Measurements from ENCODE around the gene FNDC3B.

The FNDC3B gene

DNA sequence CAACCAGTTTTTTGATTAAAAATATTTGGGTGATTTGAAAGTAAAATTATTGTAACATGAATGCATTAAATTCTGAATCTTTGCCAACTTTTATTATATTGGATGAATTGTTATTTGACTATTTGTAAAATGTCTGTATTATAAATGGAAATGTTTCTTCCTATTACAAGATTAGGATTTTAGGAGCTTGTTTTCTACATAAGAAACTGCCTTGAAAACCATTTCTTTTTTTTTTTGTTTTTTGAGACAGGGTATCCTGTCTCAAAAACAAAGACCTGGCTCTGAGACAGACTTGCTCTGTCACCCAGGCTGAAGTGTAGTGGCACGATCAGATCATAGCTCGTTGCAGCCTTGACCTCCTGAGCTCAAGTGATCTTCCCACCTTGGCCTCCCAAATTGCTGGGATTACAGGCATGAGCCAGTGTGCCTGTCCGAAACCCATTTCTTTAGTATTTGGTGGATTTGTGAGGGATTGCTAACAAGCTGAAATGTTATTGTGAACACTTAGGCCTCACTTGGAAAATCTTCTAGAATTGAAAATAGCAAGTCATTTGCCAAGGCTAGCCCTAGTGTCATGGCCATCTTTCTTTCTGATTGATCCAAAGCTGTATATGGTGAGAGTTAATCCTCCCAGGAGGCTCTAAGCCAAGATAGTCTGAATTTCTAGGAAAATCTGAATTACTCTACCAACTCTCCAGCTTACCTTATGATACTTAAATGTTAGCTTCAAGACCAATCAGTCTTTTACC is 100.3 kb downstream of the FNDC3B start:
- DNase-seq = no peak

DNA sequence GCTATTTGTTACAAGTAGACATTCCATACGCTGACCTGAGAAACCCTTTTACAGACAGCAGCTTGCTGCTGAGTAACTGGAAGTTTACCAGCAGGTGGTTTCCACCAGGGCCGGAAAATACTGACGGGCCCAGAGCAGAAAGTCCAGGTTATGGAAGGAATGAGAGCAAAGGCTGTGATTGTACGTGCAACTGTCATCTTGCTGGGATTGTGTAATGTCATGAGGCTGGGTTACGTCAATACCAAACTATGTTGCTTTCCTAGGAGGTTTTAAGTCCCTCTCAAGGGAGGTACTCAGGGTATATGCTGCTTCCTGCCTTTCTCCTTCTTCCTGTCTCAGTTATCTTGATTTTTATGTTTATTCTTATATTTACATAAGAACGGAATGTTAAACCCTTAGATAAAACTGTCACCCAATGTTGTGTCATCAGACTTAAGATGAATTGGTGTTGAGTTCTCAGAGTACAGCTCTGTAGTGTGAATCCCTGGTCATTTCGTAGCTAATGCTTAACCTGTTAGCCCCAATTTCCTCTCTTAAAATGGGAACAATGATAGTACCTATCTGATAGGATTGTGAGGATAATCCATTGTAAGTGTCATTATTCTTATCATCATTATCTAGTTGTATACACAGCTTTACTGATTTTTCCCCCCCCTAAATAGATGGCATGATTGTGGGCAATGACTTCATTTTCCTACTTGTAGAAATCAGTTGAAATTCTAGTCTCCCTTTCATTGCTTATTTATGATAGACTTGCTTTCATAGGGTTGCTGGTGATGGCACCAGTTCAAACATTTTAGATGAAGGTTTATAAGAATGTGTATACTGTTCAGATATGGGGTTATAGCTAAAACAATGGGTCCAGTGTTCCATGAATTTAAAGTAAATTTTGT is 101.4 kb downstream of the FNDC3B start:
- no peak for DNase-seq

DNA sequence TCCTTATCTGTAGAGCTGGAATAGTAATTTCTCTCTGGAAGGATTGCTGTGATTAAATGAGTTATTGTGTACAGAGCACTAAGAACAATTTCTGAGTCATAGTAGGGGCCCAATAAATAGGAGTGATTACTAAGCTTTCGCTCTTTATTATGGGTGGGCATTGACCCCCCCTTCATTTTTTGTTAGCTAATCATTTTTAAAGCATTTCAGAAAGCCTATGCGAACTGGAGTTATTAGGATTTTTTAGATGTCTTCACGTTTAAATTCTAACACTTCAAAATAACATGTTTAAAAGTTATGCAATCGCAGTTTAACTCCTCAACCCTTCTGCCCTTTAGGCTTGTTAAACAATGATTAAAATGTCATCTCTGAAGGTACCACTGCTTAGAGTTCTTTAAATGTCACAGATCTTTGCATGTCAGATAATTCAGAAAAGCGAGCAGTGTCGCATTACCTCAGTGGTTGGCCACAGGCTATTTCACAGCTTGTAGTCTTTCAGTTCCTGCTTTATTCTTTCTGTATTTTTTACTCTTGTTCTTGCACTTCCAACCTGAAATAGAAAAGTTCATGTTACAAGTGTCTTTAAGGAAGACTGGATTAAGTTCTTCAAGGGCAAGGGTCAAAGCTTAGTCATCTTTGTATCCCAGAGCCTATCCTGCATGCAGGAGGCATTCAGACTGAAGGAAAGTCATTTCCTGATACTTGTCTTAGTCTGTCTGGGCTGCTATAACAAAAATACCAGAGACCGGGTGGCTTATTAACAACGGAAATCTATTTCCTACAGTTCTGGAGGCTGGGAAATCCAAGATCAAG is 102.9 kb downstream of the FNDC3B start:
- DNase-seq = no peak

DNA sequence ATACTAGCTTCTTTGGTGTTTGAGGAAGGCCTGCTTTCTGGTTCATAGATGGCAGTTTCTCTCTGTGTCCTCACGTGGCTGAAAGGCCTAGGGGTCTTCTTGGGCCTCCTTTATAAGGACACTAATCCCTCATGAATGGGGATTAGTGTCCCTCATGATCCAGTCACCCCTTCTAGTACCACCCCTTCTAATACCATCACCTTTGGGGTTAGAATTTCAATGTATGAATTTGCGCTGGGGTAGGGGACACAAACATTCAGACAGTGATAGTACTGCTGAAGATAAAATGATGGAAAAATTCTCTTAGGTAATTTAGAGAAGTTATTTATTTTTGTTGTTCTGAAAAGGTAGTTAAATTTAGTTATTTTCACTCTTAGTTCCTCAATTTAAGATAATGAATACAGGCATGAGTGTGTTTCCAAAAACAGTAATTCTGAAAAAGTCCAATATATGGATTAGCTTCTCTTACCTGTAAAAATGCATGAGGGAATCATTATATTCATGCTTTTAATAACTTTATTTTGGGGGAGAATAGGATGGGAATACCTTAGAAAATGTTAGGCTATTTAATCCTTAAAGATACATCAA is 103.6 kb downstream of the FNDC3B start:
- no peak for DNase-seq

DNA sequence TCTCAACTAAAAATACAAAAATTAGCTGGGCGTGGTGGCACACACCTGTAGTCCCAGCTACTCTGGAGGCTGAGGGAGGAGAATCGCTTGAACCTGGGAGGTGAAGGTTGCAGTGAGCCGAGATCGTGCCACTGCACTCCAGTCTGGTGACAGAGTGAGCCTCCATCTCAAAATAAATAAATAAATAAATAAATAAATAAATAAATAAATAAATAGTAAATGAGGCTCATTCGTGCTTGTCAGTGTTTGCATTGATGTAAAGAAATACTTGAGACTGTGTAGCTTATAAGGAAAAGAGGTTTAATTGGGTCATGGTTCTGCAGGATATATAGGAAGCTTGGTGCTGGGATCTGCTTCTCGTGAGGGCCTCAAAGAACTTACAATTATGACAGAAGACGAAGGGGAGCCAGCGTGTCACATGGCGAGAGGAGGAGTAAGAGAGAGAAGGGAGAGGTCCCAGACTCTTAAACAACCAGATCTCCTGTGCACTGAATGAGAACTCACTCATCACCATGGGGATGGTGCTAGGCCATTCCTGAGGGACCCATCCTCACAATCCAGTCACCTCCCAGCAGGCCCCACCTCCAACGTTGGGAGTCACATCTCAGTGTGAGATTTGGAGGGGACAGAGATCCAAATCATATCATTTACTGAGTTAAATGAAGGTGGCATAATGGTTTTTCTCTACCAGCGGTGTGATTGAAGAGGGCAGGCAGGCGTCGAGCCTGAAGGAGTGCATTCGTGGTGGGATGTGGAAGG is 104.5 kb downstream of the FNDC3B start:
- no peak for DNase-seq

DNA sequence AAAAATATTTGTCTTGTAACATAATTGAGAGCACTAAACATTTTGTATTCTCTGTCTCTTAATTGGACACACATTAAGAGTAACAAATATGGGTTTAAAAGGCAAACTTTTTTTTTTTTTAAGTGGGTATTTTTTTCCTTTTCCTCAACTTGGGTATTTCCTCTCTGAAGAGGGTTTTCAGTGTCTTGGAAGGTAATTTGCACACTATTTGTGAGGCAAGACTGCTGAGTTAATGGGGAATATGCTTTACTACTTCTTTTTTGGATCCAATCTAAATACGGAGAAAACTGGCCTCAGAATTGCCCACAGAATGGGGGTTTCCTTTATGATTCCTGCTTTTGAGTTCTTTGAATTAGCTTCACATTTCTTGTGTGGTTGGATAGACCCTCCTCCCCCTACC is 105.2 kb downstream of the FNDC3B start:
- DNase-seq = no peak

DNA sequence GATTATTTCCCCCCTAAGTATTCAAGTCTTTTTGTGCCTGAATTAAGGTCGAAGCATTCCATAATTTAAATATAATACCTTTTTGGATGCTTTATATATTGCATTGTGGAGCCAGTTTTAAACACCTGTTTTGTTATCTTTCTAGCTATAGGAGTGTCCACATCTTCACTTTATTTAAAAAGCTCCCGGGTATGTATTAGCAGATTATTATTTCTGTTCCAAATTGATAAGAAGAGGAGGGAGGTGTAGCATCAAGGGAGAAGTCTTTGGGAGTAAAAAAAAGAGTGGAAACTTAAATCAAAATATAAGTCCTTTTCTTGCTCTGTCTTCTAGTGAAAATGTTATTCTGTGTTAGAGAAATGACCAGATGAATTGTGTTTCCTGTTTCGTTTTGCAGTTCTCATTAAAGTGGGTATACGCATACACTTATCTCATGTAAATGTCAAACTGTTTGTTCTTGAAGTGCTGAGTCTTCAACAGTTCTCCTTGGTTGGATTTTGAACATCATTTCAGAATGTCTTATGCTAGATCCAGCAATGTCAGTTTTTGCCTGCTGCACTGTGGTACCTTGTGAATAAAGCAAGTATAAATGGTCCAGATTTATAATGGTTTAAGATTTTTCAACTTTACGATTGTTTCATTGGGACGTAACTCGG is 105.8 kb downstream of the FNDC3B start:
- no peak for DNase-seq

DNA sequence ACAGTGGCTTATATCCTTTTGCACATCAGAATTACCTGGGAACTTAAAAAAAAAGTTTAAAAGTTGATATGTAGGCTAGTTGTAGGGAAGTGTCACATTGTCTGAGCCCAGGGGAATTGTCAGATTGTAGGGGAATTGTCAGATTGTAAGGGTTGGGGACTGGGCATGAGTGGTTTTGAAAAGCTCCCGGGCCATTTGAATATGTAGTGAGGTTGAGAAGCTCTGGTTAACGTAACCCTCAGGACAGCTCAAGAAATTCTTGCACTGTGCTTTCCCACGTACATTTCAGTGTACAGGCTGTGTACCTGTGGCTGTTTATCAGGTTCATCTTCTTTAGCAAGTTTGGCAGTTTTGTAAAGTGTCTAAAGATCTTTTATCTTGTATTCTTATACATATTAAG is 107.0 kb downstream of the FNDC3B start:
- no peak for DNase-seq

DNA sequence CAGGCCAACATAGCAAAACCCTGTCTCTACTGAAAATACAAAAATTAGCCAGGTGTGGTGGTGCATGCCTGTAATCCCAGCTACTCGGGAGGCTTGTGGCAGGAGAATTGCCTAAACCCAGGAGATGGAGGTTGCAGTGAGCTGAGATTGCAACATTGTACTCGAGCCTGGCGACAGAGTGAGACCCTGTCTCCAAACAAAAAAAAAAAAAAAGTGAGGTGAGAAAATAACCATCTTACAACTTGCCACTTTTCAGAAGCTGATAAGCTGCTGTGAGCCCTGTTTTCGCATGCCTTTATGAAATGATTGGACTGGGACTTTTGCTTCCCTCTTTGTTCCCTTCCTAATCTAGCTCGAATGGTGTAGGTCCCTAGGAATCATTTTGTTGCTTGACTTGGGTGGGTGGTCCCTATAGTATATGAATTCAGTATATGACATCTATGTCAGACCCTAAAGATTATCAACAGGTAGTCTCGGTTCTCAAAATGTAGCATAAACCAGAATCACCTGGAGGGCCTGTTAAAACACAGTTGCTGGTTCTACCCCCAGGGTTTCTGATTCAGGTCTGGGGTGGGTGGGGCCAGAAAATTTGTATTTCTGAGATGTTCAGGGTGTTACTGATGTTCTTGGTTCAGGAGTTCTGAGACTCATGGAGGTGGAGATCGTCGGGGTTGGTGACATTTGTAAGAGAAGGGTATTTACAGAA is 107.9 kb downstream of the FNDC3B start:
- no peak for DNase-seq

DNA sequence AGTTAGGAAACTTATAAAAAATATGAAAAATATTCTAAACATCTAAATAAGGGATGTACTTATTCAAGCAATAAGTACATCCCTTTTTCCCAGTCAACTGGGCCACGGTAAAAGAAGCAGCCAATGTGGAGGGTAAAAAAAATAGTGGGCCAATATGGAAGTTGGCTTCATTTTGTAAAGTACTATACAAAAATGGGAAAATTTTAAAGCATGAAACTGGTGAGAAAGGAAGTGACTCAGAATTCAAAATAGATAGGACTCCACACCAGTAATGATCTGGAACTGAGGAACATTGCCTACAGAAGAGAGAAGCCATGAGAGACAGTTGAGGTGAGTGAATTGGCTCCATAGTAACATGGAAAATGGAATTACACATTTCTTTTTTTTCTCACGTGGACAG is 108.9 kb downstream of the FNDC3B start:
- DNase-seq = no peak

DNA sequence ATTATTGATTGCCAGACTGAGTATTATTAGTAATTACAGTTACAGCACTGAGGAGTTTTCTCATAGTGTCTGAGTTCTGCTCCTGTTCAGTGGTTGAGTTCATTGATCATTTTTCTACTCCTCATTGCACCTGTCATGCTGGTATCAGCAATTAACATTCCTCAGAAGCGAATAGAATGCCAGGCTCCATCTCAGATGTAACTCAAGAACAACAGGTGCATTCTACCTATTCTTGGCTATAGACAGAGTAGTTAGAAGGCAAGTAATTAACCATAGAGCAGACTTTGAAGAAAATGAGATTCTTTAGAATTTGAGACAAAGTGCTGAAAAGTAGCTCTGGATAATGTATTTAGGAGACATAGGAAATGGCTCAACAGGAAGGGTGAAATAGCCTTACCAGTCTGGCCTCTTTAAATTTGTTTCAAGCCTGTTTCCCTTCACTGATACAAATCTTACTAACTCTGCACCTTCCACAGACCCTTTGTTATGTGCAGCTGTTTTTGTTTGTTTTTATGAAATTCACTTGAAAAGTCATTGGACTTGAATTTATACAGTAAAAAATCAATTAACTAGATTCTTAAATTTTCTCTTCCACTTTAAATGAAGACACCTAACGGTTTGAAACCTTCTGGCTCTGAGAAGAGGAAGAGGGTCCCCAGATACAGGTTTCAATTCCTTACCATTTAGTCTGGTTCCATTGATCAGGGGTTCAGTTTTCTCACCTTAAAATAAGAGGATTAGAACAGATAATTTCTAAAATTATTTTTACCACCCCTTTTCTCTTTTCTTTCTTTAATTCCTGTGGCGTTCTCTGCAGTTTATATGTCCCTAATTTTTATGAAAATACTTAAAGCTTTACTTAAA is 109.6 kb downstream of the FNDC3B start:
- no peak for DNase-seq

DNA sequence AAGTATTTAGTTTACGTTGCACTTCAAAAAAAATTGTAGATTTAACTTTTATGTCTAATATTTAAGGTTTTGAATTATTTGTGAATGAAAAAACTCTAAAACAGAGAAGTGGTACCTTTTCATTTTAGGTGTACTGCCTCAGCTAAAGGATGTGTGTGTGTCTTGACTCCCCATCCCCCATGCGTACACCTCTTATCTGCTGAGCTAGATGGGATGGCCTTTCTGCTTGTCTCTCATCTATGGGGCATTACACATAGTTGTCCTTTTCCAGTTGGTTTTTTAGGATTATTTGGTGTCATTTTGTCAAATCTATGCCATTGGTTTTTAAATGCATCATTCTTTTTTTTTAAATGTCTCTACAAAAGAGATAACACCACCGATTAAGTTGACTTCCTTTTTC is 110.9 kb downstream of the FNDC3B start:
- DNase-seq = no peak

DNA sequence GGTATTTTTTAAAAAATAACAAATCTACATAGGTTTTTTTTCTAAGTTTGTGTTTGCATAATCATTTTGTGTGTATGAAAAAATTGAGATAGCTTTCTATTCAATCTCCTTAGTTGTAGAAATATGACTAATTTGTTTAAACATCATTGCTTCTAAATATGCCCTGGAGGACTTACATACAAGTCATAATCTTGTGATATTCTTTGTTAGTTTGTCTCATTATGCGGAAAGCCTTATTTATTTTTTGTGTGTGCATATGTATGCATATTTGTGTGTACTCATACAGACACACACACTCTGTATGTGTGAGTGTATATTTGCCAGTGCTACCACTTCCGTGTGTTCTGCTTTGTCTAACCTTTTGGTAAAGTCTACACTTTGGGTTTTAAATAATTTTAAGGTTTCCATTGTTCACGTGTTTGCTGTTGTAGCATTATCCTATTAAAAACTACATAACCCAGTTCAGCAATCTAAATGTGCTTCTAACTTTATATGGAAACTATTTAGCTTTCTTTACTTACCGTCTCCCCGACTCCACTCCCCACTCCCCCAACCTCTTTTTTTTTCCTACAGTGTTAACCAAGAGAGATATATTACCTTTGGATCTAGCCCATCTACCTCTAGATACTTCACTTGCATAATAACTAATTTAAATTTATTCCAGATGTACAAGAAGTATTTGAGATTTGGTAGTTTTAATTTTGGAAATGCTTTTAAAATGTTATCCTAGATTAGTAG is 111.7 kb downstream of the FNDC3B start:
- no peak for DNase-seq

DNA sequence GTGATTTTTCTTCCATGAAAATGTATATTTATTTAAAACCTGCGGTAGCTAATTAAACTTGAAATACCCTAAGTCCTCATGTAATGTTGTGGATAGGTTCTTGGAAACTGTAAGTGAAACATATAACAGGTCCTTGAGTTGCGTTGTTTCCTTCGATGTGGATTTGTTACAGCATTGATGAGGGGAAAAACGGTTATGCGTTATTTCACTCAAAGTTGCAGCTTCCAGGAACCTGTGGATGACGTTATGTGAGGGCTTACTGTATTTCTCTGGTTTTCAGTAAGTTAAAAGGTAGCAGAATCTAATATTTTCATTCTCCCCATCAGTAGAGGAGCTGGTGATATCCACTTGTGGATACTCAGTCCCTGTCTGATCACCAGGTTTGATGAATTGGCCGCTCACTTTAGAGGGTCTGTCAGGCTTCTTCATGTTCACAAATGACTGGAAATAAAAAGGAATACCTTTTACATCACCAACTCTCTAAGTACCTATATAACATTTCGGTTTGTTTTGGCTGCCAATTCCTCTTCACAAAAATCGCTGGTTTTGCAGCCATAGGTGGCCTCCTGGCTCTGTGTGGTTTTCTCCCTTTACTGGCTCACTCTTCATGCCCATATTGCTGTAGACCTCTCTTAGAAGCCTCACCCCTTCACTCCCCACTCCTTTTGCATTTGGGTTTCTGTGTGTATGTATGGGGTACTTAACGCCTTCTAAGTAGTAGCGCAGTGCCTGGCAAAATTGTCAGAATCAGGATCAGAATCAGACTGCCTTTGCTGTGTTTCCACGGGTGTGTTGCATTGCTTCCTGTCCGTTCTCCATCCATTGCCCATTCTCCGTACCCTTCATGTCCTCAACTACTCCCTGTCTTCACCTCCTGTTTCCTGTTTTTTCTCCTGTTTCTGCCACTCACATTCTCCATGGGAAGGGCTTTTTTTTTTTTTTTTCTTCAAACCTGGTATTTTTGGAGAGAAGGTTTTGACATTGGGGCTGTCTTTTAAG is 112.6 kb downstream of the FNDC3B start:
- no peak for DNase-seq

DNA sequence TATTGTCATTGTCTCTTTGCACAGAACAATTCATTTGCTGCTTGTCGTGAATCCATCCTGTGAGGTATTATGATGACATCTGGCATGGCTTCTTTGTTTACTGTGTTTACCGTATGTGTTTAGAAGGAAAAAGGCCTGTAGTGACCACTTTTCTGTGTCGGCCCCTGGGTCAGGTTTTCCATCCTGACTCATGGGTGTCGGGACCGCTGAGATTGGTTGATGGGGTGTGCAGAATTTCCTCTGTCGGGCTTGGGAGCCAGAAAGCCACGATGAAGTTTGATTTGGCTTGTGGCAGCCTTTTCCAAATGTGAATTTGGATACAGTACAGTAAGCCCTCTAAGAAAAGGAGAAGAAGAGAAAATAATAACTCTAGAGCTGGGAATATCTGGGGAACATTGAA is 113.5 kb downstream of the FNDC3B start:
- DNase-seq = no peak

DNA sequence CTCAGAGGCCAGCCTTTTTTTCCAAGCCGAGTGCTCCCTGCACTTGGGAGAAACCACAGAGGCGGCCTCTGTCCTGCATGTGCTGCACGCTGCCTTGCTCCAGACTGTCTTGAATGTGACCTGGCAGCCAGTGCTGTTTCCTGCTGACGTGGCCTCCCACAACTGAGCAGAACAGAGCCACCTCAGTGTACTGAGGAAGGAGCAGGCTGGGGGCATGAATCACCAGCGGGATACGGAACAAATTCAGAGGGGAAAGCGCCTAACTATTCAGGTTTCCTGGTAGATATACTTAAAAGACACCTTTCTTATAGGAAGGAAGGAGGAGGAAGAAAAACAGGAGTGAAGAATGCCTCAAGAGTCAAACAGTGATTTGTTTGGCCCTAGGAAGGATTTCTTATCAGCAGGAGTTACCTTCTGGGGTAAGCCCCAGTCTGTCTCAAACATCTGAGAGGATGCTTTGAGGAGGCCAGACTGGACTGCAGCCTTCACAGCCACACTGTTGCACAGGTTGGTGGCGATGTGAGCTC is 114.0 kb downstream of the FNDC3B start:
- peak; percentile 54 to 65 for DNase-seq

Measured in activated T-cell treated with anti-CD3 and anti-CD28 coated beads, Interleukin-2, amount 50 U/mL, for 48 hours (primary cell).